HL-60 (cell line): ENCODE results near the gene SCML2.
"Not testable (repeated sequence)": the region's sequence is repeated elsewhere in the genome, so short reads cannot be mapped to it uniquely, and the experiment has no call there.

Source experiments
- DNase-seq, 2 experiments: peaks; one replicate each; pipeline ENCODE4 v3.0.0-alpha.2; 2010 to 2020; ENCODE audit warnings: low read depth in 1 of 2, low spot score in 1 of 2
- H3K27ac ChIP-seq: fragments of 250-450 bp; sonication (Bioruptor Pico); replicated peaks from 2 replicates; pipeline ENCODE4 v1.5.1; 2020; ENCODE audit warnings: mild to moderate bottlenecking, moderate library complexity
- H3K27me3 ChIP-seq: fragments of 250-450 bp; sonication (Bioruptor Pico); 2 replicates; pipeline ENCODE4 v1.5.1; 2021; ENCODE audit warnings: mild to moderate bottlenecking, moderate library complexity; ENCODE audit not compliant: insufficient read depth, poor library complexity, severe bottlenecking
- H3K4me3 ChIP-seq: replicated peaks from 2 replicates; pipeline ENCODE4 v1.5.1; 2011; ENCODE audit warnings: mild to moderate bottlenecking, control low read depth, low read length; ENCODE audit not compliant: insufficient read depth
- GABPA ChIP-seq: IDR thresholded peaks from 2 replicates; pipeline ENCODE4 v1.6.1; 2012; ENCODE audit warnings: low read depth
- POLR2AphosphoS5 ChIP-seq: IDR thresholded peaks from 2 replicates; pipeline ENCODE4 v1.6.1; 2012; ENCODE audit warnings: low read depth
- SPI1 ChIP-seq: IDR thresholded peaks from 2 replicates; pipeline ENCODE4 v1.6.1; 2012; ENCODE audit warnings: low read depth, mild to moderate bottlenecking, borderline replicate concordance
- TF ChIP-seq, protein P1 (sequence below): IDR thresholded peaks from 2 replicates; pipeline ENCODE4 v1.6.1; 2012; ENCODE audit warnings: low read depth; ENCODE audit not compliant: insufficient replicate concordance
- TF ChIP-seq, protein P2 (sequence below): IDR thresholded peaks from one replicate; pipeline ENCODE4 v1.5.1; 2011; ENCODE audit warnings: low read length, control low read depth, inconsistent platforms; ENCODE audit not compliant: insufficient read depth

SCML2 gene

GRCh38 chrX:18390941-18391538, 36.6 kb upstream of the SCML2 start:
- no peaks in the 10 kb centered on the region for H3K27me3 ChIP-seq
- DNase-seq, result peak in 1 of 2 experiments; percentile 56
- TF ChIP-seq, protein P1, sequence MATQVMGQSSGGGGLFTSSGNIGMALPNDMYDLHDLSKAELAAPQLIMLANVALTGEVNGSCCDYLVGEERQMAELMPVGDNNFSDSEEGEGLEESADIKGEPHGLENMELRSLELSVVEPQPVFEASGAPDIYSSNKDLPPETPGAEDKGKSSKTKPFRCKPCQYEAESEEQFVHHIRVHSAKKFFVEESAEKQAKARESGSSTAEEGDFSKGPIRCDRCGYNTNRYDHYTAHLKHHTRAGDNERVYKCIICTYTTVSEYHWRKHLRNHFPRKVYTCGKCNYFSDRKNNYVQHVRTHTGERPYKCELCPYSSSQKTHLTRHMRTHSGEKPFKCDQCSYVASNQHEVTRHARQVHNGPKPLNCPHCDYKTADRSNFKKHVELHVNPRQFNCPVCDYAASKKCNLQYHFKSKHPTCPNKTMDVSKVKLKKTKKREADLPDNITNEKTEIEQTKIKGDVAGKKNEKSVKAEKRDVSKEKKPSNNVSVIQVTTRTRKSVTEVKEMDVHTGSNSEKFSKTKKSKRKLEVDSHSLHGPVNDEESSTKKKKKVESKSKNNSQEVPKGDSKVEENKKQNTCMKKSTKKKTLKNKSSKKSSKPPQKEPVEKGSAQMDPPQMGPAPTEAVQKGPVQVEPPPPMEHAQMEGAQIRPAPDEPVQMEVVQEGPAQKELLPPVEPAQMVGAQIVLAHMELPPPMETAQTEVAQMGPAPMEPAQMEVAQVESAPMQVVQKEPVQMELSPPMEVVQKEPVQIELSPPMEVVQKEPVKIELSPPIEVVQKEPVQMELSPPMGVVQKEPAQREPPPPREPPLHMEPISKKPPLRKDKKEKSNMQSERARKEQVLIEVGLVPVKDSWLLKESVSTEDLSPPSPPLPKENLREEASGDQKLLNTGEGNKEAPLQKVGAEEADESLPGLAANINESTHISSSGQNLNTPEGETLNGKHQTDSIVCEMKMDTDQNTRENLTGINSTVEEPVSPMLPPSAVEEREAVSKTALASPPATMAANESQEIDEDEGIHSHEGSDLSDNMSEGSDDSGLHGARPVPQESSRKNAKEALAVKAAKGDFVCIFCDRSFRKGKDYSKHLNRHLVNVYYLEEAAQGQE, result no peak
- TF ChIP-seq, protein P2, sequence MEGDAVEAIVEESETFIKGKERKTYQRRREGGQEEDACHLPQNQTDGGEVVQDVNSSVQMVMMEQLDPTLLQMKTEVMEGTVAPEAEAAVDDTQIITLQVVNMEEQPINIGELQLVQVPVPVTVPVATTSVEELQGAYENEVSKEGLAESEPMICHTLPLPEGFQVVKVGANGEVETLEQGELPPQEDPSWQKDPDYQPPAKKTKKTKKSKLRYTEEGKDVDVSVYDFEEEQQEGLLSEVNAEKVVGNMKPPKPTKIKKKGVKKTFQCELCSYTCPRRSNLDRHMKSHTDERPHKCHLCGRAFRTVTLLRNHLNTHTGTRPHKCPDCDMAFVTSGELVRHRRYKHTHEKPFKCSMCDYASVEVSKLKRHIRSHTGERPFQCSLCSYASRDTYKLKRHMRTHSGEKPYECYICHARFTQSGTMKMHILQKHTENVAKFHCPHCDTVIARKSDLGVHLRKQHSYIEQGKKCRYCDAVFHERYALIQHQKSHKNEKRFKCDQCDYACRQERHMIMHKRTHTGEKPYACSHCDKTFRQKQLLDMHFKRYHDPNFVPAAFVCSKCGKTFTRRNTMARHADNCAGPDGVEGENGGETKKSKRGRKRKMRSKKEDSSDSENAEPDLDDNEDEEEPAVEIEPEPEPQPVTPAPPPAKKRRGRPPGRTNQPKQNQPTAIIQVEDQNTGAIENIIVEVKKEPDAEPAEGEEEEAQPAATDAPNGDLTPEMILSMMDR, result no peak
- no peak for TF ChIP-seq POLR2AphosphoS5
- TF ChIP-seq GABPA, result no peak
- TF ChIP-seq SPI1, result no peak
- no peak overlapping the region for H3K27ac ChIP-seq
- H3K4me3 ChIP-seq, result no peak overlapping the region

DNA sequence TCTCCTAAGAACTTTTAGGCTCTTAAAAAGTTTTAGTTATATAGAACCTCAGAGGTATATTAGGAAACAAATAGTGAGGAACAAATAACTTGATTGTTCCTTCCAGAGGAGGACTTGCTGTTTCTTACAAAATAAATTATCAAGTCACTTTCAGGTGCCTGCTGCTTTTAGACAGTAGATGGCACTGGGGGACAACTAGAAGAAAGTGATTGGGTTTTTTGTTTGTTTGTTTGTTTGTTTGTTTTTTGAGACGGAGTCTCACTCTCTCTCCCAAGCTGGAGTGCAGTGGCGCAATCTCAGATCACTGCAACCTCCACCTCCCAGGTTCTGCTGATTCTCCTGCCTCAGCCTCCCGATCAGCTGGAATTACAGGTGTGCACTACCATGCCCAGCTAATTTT, 35.5 kb upstream of the SCML2 start:
- Histone ChIP-seq H3K27me3 (no peaks in the 10 kb centered on the region), H3K4me3 (no peak overlapping the region), H3K27ac (no peak overlapping the region)
- TF ChIP-seq SPI1, result no peak
- TF ChIP-seq GABPA, result no peak
- no peak for TF ChIP-seq POLR2AphosphoS5
- TF ChIP-seq, protein P1, result no peak
- TF ChIP-seq, protein P2, result no peak
- DNase-seq, result no peak

- peak in 1 of 2 experiments; percentile 35 for DNase-seq
- TF ChIP-seq, protein P1, result no peak
- TF ChIP-seq, protein P2, result peak; percentile 37
- no peak for TF ChIP-seq POLR2AphosphoS5
- Histone ChIP-seq H3K4me3 (no peak overlapping the region), H3K27ac (no peak overlapping the region), H3K27me3 (peaks cover 2% of the 10 kb centered on the region)
These were observed 23.3 kb upstream of the SCML2 start for GRCh38 chrX:18377796-18378195.

DNA sequence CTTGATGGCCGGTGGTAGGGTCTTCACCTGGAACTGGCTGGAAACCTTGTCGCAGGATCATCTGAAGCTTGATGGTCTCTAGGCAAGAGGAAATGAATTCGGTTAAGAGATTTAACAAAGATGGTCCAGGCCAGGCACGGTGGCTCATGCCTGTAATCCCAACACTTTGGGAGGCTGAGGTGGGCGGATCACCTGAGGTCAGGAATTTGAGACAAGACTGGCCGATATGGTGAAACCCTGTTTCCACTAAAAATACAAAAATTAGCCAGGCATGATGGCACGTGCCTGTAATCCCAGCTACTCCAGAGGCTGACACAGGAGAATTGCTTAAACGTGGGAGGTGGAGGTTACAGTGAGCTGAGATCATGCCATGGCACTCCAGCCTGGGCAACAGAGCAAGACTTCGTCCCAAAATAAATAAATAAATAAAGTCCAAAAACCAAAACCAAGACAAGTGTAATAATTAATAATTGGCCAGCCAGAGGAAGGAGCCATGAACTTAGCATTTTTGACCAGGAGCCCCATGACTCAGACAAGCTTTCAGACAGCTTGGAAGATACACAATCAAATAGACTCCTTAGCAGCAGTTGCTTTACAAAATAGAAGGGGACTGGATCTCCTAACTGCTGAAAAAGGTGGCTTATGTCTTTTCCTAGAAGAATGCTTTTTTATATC, 20.8 kb upstream of the SCML2 start:
- not testable (repeated sequence) for H3K27ac ChIP-seq, H3K27me3 ChIP-seq, DNase-seq, H3K4me3 ChIP-seq

DNA sequence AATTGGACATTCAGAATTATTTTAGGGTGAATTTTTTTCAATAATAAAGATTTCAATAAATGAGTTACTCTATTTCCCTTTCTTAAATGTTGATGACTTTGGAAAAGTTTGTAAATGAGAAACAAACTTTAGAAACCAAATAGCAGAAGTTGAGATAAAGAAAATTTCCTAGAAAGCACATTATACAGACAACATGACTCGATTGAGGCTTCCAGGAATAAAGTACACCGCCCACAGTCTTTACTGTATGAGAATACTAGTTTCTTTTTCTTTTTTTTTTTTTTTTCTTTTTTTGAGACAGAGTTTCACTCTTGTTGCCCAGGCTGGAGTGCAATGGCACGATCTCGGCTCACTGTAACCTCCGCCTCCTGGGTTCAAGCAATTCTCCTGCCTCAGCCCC, 14.6 kb upstream of the SCML2 start:
- not testable (repeated sequence) for H3K27me3 ChIP-seq, DNase-seq, H3K27ac ChIP-seq, H3K4me3 ChIP-seq
